NCI-H187 treated with DMSO at 0.1 percent for 48 hours (cell line): ENCODE results near the gene CCDC27.
"Not testable (repeated sequence)": the region's sequence is repeated elsewhere in the genome, so short reads cannot be mapped to it uniquely, and the experiment has no call there.

Source experiments
- DNase-seq: peaks from one replicate; lab custom pipeline; 2025; lab: John Stamatoyannopoulos, UW

Gene CCDC27

DNA sequence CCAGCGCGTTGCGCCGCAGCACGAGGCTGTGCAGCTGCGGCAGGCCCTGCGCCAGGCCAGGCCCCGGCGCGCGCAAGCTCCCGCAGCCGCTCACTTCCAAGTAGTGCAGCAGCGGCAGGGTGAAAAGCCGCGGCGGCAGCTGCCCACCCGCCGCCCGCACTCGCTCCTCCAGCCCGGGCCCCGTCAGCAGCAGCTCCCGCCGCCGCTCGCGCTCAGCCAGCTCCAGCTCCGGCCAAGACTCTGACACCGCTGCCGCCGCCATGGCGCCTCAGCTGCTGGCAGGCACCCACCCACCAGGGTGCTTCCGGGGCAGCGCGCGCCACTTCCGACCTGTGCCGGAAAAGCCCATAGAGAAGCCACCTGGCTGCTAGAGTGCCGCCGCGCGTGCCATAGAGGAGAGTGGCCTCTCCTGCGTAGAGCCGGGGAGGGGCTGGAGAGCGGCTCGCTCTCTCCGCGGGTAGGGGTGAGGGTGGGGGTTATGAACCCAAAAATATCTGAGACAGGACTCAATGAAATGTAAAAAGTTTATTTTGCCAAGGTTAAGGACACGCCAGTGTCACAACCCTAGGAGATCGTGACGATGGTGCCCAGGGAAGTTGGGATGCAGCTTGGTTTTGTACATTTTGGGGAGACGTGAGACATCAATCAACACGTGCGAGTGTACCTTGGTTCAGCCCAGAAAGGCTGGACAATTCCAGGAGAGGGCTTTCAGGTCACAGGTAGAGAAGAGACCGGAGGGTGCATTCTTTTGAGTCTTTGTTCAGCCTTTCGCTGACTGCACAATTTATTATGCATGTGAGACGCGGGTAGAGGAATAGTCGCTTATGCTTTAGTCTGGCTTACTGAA lies 44.2 kb downstream of the CCDC27 start, which contains the start of gene LRRC47:
LRRC47 (minus strand) TSS at position 284 of the 847 bp plus-strand sequence; CDS start at position 262, 22 bp downstream.
- peak; percentile 15 for DNase-seq

- no peak for DNase-seq
These were observed 47.9 kb downstream of the CCDC27 start for GRCh38 chr1:3799976-3800685.

DNA sequence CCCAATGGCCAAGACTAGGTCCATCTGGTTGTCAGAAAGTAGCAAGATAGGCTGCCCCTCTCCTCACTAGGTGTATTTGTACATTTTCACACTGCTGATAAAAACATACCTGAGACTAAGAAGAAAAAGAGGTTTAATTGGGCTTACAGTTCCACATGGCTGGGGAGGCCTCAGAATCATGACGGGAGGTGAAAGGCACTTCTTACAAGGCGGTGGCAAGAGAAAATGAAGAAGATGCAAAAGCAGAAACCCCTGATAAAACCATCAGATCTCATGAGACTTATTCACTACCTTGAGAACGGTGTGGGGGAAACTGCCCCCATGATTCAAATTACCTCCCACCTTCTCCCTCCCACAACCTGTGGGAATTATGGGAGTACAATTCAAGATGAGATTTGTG lies 48.5 kb downstream of the CCDC27 start:
- not testable (repeated sequence) for DNase-seq

- DNase-seq = no peak
These were observed 51.8 kb downstream of the CCDC27 start for GRCh38 chr1:3803905-3804626.

DNA sequence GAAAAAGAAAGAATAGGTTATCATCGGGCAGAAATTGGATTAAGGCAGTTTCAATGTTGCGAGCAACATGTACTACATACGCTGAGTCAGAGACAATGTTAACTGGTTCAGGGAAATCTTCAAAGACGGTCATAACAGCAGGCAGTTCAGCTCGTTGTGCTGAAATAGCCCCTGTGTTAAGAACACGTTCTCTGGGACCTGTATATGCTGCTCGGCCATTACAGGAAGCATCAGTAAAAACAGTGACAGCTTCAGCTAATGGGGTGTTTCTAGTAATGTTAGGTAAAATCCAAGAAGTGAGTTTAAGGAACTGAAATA lies 52.3 kb downstream of the CCDC27 start:
- not testable (repeated sequence) for DNase-seq

GRCh38 chr1:3805038-3805437 lies 52.8 kb downstream of the CCDC27 start:
- no peak for DNase-seq

GRCh38 chr1:3807769-3808168 lies 55.5 kb downstream of the CCDC27 start:
- DNase-seq = no peak

DNA sequence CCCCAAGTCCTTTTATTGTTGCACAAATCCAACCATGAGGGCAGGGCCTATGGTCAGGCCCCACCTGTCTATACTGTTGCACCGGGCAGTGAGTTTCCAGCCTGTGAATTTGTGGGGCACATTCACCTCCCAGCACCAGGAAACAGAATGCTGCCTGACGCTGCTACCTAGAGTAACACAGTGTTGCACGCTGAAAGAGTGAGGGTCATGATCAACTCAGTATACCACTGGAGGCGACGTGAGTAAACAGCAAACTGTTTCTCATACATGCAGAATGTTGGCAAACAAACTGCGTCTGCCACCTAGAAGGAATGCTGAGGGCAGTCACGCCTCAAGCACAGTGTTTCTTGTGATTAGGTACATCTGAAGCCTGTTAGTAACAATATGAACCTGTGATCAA lies 57.4 kb downstream of the CCDC27 start:
- no peak for DNase-seq

DNA sequence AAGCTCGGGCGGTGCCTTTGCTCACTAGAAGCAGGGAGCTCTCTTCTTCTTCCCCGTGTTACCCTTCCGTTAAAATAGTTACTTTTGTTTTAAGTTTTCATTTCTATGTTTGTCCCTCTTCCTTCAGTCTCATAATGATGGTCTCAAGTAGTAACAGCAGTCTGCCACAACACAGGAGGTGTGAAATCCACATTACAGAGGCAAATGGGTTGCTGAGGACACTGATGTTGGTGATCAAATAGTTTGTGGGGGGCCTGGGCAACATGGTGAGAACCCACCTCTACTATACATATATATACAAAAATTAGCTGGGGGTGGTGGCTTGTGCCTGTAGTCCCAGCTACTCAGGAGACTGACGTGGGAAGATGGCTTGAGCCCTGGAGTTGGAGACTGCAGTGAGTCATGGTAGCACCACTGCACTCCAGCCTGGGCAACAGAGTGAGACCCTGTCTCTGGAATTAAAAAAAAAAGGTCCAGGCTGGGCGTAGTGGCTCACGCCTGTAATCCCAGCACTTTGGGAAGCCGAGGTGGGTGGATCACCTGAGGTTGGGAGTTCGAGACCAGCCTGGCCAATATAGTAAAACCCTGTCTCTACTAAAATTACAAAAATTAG lies 58.0 kb downstream of the CCDC27 start:
- not testable (repeated sequence) for DNase-seq

GRCh38 chr1:3811595-3811911 lies 59.3 kb downstream of the CCDC27 start:
- no peak for DNase-seq

DNA sequence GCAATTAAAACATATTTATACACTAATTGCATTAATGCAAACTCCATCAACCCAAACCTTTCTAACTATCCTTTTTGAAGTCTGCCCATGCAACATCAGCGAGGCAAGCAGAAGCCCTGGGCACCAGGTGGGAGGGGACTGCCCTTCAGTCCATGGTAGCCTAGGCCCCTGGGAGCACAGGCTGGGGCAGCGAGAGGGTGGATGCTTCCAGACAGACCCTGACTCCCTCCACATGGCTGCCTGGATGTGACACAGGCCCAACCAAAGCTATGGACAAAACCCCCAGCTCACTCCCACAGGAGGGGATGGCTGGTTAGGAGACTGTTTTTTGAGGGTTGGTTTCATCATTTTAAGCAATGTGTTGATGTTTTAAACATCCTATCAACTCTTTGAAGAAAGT lies 61.8 kb downstream of the CCDC27 start:
- DNase-seq = no peak

DNA sequence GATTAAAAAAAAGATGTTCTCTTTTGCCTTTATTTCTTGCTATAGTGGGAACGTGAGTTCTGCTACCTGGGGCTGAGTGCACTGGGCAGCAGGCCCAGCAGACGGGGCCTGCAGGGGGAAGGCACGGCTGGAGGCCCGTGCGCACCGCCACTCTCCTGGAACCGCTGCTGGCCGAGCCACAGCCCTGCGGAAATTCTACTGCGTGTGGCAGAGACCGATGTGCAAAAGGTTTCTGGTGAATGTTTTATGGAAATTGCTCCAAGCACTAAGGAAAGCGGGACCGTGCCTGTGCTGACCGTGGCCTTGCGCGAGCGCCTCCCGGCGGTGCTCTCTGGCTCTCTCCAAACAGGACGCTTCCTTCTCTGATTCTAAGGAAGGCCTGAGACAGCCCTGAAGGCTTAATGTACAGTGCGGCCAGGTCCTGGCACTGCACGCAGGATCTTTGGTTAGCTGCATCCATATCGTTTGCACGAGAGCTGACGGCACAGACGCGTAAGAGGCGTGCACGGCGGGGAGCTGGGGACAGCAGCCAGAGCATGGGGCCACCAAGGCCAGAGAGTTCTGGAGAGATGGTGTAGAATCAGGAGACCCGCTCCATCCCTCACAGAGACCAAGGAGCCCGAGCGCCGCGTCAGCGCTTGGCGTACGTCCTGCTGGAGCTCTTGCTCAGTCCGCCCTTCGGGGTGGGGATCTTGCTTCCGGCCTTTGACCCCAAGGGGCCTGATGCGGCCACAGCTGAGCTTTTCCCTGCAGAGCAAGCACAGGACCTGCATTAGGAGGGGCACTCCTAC lies 62.7 kb downstream of the CCDC27 start:
- no peak for DNase-seq

- DNase-seq = no peak
These were observed 64.3 kb downstream of the CCDC27 start for GRCh38 chr1:3816331-3817137.

- DNase-seq = no peak
These were observed 65.0 kb downstream of the CCDC27 start for GRCh38 chr1:3817138-3817740.

- DNase-seq = no peak
These were observed 65.8 kb downstream of the CCDC27 start for GRCh38 chr1:3817821-3818597.

DNA sequence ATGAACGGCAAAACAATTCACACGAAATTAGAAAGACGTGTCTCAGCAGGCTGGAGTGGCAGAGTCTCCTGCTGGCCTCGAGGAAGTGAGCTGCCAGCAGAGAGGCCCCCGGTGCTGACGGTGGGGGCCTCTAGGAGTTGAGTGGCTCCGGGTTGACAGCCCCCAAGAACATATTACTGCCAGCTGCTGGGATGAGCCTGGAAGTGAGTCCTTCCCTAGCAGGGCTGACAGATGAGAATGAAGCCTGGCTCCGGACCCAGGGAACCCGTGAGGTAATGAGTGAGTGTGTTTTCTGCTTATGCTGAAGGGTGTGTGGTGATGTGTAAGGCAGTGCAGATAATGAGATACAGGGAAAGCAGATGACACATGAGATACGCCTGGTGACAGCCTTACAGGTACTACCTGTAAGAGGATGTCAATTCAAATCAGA lies 67.5 kb downstream of the CCDC27 start:
- peak; percentile 15 for DNase-seq

DNA sequence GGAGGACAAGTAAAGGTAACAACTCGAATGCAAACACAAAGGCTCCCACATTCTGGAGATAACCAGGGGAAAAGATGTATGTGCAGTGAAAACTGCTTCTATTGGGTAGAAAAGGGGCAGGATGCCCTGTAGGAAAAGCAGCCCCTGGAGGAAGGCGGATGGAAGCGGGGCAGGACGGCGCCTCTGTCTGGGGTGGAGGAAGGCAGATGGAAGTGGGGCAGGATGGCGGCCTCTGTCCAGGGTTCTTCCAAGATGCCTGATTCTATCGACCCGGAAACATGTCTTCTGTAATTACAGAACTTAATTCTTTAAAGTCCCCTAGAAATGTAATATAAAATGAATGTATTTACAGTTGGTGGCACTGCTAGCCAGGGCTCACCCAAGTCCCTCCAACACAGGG lies 68.1 kb downstream of the CCDC27 start:
- DNase-seq = no peak

DNA sequence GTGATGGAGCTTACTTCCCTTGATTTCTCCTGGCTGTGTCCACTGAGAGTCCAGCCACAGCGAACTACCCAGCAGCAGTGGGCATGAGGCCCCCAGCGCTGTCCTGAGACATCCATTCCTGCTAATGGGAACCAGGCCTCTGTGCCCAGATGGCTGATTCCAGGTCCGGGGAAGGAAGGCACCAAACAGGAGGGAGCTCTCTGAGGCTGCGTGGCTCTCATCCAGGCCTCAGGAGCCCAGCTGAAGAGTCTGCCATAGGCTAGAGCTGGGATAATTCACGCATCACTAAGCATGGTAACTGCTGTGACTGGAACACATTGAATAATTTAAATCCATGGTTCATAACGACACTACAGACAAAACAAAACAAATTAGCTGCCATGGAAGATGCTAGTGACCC lies 68.8 kb downstream of the CCDC27 start:
- peak; percentile 61 for DNase-seq
